ENCODE measurements around the gene TPRA1.

Gene TPRA1

DNA sequence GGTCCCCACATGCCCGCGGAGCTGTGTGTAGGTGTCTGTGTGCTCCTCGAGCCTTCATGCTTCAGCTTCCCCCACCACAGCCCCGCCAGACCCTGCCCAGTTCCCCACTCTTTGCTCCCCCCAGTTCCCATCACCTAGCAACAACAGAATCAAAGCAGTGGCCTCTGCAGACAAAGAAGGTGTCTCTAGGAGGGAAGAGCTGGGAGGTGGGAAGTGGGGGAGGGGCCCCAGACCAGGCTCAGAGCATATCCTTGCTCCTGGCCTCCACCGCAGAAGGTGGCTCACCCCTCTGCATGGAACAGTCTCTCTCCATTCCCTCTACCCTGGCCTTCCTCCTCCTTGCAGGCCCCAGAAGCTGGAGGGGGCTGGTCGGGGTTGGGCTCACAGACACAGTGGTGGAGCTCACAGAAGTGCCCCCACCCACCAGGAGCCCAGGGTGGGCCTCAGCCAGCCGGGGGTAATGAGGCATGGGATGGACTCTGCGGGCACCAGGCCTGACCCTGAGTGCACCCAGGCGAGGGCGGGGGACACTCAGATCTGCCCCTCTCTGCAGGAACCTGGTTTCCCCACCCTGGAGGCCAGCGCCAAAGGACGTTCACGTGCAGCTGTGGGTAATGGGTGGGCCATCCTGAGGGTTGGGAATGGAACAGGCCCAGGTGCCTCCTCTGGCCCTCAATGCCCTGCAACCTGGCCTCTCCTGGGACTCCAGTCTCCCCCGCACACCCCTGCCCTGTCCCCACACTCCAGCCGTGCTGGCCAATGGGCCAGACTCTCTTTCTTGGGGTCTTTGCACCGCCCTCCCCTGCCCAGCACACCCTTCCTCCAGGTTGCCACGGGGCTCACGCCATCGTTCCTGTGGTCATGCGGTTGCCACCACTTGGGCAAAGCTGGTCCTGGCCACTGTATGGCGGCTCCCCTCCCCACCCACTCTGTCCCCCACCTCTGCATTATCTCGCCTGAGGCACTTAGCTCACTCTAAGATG, 53.4 kb downstream of the TPRA1 start:
- TF ChIP-seq, protein P1, sequence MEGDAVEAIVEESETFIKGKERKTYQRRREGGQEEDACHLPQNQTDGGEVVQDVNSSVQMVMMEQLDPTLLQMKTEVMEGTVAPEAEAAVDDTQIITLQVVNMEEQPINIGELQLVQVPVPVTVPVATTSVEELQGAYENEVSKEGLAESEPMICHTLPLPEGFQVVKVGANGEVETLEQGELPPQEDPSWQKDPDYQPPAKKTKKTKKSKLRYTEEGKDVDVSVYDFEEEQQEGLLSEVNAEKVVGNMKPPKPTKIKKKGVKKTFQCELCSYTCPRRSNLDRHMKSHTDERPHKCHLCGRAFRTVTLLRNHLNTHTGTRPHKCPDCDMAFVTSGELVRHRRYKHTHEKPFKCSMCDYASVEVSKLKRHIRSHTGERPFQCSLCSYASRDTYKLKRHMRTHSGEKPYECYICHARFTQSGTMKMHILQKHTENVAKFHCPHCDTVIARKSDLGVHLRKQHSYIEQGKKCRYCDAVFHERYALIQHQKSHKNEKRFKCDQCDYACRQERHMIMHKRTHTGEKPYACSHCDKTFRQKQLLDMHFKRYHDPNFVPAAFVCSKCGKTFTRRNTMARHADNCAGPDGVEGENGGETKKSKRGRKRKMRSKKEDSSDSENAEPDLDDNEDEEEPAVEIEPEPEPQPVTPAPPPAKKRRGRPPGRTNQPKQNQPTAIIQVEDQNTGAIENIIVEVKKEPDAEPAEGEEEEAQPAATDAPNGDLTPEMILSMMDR (IDR thresholded peaks at IDR 0.05; ENCODE audit: low read depth, low read length) = no peak
- H3K4me3 ChIP-seq (ENCODE audit: low read depth, low read length) = no peak overlapping the region

DNA sequence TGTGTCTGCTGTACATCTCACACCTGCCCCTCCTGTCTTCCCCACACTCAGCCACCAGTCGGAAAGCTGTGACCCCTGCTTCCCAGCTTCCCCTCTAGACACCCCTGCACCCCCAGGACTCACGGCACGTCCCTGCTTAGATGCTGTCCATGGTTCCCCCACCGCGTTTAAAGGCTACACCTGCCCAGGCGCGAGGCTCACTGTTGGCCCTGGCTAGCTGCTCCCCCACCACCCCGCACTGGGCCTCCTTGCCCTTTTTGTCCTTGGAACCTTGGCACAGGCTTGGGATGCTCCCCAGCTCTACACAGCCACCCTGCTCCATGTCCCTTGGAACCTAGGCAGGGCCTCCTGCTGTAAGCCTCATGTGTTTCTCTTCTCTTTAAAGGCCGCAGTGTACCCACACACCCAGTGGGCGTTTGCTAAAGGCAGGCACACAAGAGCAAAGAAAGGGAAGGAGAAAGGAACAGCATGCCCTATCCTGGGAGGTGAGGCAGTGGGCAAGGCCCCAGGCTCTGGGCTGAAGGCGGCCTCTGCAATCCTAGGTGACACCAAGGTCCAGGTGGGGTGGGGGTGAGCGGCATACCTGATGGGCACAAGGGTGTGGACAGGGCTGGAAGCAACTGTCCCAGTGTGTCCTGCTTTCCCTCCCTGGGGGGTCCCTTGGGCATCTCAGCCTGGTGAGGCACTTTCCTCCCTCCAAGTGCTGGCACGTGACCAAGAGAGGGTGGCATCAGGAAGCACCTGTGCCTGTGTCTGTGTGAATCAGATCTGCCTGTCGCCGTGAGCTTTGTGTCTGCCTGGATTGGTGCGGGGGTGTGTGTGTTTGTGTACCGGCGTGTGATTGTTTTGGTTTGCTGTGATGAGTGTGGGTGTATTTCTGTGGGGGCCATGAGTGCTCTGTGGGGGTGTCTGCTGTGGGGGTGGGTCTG, 54.4 kb downstream of the TPRA1 start:
- TF ChIP-seq, protein P1 (IDR thresholded peaks at IDR 0.05; ENCODE audit: low read depth, low read length) = no peak
- H3K4me3 ChIP-seq (ENCODE audit: low read depth, low read length) = no peak overlapping the region

DNA sequence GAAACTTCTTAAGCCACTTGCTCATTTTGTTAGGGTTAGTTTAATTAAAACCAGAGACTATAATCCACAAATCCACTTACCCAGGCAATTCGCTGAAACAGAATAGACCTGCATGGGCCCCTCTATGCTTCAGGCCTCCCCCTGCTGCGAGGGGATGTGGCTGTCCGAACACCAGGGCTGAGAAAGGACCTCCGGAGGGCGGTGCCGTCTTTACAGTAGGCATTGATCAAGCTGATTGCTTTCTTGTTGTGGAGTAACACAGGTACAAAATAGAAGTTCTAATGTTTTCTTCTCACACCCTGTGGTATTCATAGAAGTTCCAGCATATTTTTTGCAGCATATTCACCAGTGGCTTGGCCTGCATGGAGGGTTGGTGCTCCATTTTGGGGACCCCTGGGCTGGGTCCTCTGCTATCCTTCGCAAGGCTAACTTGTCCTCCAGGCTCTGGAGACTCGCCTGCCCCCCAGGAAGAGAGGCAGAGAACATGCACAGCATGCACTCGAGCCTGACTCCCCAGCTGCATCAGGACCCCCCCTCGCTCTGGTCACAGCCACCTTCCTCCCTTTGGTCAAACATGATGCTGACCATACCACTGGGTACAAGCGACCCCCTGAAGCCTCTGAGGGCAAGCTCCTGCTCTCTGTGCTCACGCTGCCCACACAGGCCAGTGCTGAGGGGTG, 55.3 kb downstream of the TPRA1 start:
- H3K4me3 ChIP-seq (ENCODE audit: low read depth, low read length) = no peak overlapping the region
- TF ChIP-seq, protein P1 (IDR thresholded peaks at IDR 0.05; ENCODE audit: low read depth, low read length) = no peak

DNA sequence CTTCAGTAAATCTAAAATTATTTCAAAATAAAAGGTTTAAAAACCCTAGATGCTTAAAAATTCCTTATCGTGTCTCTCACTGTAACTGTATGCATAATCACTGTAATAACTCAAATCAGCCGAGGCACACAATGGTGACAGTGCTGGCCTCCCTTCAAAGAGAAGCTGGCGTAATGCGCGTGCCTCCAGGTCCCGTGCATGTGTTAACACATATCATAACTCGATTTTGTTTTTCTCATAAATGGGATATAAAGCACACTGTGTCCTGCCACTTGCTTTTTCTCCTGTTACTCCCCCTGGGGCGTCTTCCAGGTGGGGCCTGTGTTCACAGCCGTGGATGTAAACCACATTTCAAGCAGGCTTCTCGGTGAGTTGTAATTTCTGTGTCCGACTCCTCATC, 56.0 kb downstream of the TPRA1 start:
- TF ChIP-seq, protein P1 (IDR thresholded peaks at IDR 0.05; ENCODE audit: low read depth, low read length) = no peak
- H3K4me3 ChIP-seq (ENCODE audit: low read depth, low read length) = no peak overlapping the region

DNA sequence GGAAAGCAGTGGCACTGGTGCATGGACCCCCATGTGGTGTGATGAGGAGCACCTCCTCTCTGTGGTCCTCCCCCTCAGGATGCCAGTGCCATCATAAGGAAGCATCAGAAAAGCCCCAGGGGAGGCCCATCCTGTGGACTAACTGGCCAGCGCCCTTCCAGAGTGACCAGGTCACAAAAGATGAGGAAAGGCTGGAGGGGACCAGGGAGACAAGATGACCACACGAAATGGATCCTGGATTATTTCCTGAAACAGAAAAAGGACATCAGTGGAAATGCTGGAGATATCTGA, 56.4 kb downstream of the TPRA1 start:
- no peak overlapping the region for H3K4me3 ChIP-seq (ENCODE audit: low read depth, low read length)
- TF ChIP-seq, protein P1 (IDR thresholded peaks at IDR 0.05; ENCODE audit: low read depth, low read length) = no peak

DNA sequence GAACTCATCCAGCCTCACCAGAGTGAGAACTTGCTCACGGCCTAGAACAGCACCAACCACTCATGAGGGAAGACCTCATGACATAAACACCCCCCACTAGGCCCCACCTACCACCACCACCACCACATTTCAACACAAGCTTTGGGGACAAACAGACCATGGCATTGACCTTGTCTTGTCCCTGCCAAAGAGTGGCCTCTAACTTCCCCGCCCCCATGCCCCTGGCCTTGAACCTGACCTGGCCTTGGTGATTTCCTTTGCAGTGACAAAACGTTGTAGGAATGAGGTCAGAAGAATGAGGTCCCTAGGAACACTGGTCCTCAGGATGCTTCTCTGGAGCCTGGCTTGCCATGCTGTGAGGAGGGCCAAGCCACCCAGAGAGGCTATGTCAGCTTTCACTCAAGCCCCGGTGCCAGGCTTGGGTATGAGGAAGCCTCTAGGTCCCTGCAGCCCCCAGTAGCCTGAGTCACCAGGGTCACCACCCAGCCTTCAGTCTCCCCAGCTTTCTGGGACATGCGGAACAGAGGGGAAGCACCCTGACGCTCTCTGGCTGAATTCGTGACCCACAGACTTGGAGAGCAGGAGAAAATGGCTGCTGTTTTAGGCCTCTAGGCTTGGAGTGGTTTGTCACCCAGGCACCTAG, 57.9 kb downstream of the TPRA1 start:
- H3K4me3 ChIP-seq (ENCODE audit: low read depth, low read length) = no peak overlapping the region
- TF ChIP-seq, protein P1 (IDR thresholded peaks at IDR 0.05; ENCODE audit: low read depth, low read length) = no peak
